ENCODE measurements around the gene CARM1. TPM values are rescaled to one million over a fixed set of nuclear protein-coding genes. Genes with fewer than 3 reads are reported as not detected.
"Not testable (repeated sequence)": the region's sequence is repeated elsewhere in the genome, so short reads cannot be mapped to it uniquely, and the experiment has no call there.

The CARM1 gene
- total RNA-seq, 1 experiment from 2014 or later, result 47.1 TPM

DNA sequence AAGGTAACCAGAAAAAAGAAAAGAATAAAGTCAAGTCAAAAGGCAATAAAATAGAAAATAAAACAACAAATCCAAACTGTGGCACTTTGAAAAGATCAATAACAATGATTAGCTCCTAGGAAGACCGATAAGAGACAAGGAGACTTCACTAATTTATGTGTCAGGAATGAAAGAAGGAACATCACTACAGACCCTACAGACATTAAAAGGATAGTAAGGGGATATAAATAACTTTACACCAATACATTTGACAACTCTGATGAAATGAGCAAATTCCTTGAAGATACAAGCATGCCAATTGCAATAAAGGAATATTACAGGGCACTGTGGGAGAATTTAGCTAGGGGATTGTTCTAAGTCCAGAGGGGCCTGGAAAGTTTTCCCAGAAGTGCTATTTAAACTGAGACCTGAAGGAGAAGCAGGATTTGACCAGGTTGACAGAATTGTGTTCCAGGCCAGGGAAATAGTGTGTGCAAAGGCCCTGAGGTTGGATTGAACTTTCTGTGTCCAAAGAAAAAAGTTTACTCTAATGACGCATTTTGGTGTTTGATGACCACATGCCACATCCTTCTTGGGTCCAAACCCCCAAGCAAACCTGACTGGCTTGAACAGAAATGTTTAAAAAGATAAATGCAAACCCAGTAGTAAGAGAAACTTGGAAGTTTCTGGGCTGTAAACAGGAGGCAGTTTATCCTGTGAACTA is 24.7 kb upstream of the CARM1 start:
- no peak for DNase-seq (ENCODE audit: low read depth)

- DNase-seq (ENCODE audit: low read depth), result no peak
Observed at GRCh38 chr19:10848230-10848856, 23.0 kb upstream of the CARM1 start, which contains the start of gene C19orf38. TSS of gene C19orf38 (plus strand) at chr19:10848415. CDS start at chr19:10848509, 94 bp downstream.

DNA sequence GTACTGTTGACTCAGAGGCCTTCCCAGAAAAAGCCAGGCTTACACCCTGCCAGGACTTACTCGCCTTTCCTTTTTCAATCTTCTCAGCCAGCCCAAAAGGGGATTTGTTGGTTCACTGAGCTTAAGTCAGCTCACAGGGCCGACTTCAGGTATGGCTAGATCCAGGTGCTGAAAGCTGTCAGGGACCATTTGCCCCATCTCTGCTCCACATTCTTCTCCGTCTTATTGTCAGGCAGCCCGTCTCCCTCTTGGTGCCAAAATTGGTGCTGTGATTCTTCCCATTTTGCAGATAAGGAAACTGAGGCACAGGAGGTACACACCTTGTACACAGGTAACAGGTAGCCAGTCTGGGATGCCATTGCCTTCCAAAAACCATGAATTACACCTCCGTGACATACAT is 20.7 kb upstream of the CARM1 start:
- no peak for DNase-seq (ENCODE audit: low read depth)

DNA sequence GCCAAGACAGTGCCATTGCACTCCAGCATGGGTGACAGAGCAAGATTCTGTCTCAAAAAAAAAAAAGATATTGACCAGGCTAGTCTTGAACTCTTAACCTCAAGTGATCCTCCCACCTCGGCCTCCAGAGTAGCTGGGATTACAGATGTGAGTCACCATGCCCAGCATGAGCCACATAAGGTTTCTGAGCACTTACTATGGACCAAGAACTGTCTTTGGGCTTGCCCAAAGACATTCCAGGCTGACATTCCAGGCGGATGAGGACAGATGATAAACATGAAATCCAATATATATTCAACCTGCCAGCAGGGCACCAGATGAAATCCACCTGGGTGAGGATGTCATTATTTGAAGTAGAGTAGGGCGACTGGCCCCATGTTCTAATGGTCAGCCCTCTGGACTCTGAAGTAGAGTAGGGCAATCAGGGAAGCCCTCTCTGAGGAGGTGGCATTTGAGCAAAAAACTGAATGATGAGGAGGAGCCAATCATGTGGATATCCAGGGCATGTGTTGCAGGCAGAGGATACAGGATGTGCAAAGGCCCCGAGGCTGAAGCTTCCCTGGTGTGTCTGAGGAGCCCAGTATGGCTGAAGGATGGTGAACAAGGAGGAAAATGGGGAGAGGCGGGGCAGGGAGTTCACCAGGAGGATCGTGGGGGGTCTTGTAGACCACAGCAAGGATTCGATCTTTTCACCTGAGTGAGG is 19.1 kb upstream of the CARM1 start:
- peak; percentile 66 for DNase-seq (ENCODE audit: low read depth)

DNA sequence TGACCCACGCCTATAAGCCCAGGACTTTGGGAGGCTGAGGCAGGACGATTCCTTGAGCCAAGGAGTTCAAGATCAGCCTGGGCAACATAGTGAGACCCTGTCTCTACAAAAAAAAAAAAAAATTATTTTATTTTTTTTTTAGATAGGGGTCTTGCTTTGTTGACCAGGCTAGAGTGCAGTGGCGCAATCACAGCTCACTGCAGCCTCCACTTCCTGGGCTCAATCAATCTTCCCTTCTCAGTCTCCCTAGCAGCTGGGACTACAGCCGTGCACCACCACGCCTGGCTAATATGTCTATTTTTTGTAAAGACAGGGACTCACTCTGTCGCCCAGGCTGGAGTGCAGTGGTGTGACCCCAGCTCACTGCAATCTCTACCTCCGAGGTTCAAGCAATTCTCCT is 18.4 kb upstream of the CARM1 start:
- no peak for DNase-seq (ENCODE audit: low read depth)

GRCh38 chr19:10854350-10855089 is 16.8 kb upstream of the CARM1 start:
- DNase-seq (ENCODE audit: low read depth), result peak; percentile 24

GRCh38 chr19:10855879-10856522 is 15.4 kb upstream of the CARM1 start:
- no peak for DNase-seq (ENCODE audit: low read depth)

- DNase-seq (ENCODE audit: low read depth), result not testable (repeated sequence)
Observed at GRCh38 chr19:10856899-10857298, 14.5 kb upstream of the CARM1 start.

DNA sequence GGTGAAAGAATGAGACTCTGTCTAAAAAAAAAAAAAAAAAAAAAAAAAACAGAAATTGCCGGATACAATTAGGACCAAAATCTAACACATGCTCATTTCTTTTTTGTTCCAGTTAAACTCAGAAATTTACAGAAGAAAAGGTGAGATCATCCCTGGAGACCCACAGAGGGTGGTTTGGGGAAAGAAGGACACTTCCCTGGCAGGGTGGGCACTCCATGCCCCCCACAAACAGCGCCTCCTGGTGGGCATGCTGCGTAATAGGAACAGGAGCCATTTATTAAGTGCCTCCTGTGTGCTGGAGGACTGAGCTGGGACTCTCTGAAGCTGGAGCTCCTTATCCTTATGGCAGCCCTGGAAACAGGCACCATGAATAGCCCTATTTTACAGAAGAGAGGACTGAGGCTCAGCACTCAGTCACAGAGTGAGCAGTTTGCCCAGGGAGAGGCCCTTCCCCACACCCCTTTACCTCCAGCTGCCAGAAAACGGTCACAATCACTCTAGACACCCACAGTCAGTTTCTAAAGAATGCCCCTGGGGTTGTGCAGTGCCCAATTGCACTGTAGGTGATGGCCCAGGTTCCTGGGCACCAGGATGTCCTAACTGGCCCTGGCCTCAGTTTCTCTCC is 13.0 kb upstream of the CARM1 start:
- no peak for DNase-seq (ENCODE audit: low read depth)

DNA sequence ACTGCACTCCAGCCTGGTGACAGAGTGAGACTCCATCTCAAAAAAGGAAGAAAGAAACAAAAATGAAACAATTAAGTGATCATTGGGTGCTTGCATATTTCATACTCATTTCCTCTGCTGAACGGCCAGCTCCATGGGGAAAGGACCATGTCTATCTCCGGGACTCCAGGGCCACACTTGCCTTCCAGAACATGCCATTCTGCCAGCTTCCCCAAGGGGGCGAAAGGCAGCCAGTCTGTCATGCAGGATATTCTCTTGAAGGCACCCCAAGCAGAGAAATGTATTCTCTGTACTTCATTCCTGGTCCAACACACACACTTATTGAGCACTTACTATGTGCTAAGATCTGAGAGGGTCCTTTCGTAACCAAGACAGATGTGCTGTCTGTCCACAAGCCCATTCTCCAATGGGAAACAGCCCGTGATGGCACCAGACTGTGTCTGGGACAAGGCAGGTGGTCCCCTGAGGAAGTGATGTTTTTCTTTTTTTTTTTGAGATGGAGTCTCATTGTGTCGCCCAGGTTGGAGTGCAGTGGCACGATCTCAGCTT is 10.2 kb upstream of the CARM1 start:
- peak; percentile 23 for DNase-seq (ENCODE audit: low read depth)

DNA sequence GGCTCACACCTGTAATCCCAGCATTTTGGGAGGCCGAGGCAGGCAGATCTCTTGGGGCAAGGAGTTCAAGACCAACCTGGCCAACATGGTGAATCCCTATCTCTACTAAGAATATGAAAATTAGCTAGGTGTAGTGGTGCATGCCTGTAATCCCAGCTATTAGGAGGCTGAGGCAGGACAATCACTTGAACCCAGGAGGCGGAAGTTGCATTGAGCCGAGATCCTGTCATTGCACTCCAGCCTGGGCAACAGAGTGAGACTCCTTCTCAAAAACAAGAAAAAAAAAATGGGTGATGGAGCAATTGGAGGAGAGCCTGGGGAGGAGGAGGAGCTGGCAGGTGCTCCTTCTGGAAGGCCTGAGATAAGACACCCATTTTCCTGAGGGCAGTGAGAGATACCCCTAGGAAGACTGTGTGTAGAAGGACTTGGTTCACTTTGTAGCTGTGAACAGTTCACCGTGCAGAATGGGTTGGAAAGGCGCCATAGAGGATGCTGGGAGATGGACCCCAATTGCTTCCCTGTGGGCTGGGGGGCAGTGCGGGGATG is 8.7 kb upstream of the CARM1 start:
- DNase-seq (ENCODE audit: low read depth), result no peak

- peak; percentile 64 for DNase-seq (ENCODE audit: low read depth)
Observed at GRCh38 chr19:10863107-10863717, 8.1 kb upstream of the CARM1 start.

GRCh38 chr19:10864538-10864899 is 6.8 kb upstream of the CARM1 start:
- peak; percentile 61 for DNase-seq (ENCODE audit: low read depth)

DNA sequence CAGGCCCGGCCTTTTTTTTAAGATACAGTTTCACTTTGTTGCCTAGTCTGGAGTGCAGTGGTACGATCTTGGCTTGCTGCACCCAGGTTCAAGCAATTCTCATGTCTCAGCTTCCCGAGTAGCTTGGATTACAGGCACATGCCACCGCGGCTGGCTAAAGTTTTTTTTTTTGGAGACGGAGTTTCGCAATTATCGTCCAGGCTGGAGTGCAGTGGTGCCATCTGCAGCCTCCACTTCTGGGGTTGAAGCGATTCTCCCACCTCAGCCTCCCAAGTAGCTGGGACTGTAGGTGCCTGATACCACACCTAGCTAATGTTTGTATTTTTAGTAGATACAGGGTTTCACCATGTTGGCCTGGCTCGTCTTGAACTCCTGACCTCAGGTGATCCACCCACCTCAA is 4.9 kb upstream of the CARM1 start:
- no peak for DNase-seq (ENCODE audit: low read depth)

- no peak for DNase-seq (ENCODE audit: low read depth)
Observed at GRCh38 chr19:10868872-10869547, 2.3 kb upstream of the CARM1 start.

- not testable (repeated sequence) for DNase-seq (ENCODE audit: low read depth)
Observed at GRCh38 chr19:10869872-10870311, 1.5 kb upstream of the CARM1 start.

DNA sequence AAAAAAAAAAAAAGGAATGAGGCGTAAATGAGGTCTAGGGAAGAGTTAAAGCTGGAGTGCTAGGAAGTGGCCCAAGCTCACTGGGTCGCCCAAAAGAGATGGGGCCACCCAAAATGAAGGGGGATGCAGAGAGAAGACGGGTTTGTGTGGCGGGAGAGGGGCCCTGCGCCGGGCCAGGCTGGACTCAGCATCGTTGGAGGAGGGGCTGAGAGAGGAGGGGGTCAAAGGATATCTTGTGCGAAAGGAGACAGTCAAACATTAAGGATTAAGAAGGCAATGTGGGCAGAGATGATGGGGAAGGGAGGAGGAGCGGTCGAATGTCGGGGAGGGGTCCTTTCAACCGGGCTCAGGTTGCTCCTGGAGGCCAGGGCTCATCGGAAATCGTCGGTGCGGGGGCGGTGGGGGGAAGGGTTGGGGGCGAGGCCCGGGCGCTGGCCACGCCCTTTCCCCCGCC is 825 bp upstream of the CARM1 start:
- DNase-seq (ENCODE audit: low read depth), result no peak

DNA sequence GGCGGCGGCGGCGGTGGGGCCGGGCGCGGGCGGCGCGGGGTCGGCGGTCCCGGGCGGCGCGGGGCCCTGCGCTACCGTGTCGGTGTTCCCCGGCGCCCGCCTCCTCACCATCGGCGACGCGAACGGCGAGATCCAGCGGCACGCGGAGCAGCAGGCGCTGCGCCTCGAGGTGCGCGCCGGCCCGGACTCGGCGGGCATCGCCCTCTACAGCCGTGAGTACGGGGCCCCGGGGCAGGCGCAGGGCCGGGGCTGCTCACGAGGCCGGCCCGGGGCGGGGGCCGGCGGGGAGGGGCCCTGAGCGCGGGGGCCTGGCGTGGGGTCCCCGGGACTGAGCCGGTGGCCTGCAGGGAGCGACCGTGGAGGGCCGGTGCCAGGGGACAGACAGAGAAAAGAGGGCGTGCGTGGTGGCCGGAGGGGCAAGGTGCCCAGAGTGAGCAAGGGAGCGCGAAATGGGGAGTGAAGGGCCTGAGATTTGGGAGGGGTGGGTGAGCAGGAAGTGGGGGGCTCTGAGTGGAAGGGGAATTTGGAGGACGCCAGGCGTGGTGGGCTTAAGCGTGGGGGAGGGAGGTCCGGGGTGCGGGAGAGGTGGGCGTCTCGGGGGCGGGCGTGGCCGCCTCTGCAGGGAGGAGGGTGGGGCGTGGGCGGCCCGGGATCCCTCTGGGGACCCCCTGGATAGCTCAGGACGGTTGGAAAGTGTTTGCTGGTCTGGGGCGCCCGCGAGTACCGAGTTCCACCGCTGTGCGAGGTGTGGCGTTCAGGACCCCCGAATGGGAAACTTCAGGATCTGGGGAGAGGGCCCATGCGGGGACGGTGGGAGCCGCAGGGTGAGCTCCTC is 575 bp downstream of the CARM1 start:
- DNase-seq (ENCODE audit: low read depth), result no peak
